CD14-positive monocyte (primary cell): ENCODE measurements around the gene WFDC6. TPM values are rescaled to one million over a fixed set of nuclear protein-coding genes. Genes with fewer than 3 reads are reported as not detected.
A peak's percentile ranks its signal among the peaks of the same experiment; 100 is the strongest.

Source experiments
- DNase-seq, 3 donors: peaks; one replicate each; pipeline ENCODE4 v3.0.0-alpha.2; 2011 to 2022
- H2AFZ ChIP-seq: 2 replicates; pipeline ENCODE4 v1.6.0; 2012; ENCODE audit warnings: mild to moderate bottlenecking, low read depth, low read length, inconsistent platforms; ENCODE audit not compliant: insufficient read depth, poor library complexity, severe bottlenecking
- H3K27ac ChIP-seq, 2 donors: 1 replicate in 1 of 2; 2 replicates in 1 of 2; pipeline ENCODE4 v1.5.1; 2012 to 2013; ENCODE audit warnings: low read length in 2 of 2, control low read depth in 1 of 2, inconsistent platforms in 1 of 2, low read depth in 1 of 2, mild to moderate bottlenecking in 1 of 2
- H3K27me3 ChIP-seq, 2 donors: one replicate each; pipeline versions ENCODE4 v1.6.0 to v1.6.1; 2011 to 2013; ENCODE audit warnings: low read length in 2 of 2; ENCODE audit not compliant: control insufficient read depth in 2 of 2, insufficient read depth in 2 of 2
- H3K36me3 ChIP-seq, 2 donors: replicated peaks in 1 of 2; 1 replicate in 1 of 2; 2 replicates in 1 of 2; pipeline versions ENCODE4 v1.5.1 to v1.6.1; 2012 to 2013; ENCODE audit warnings: low read length in 2 of 2, control low read depth in 1 of 2, inconsistent platforms in 1 of 2, mild to moderate bottlenecking in 1 of 2; ENCODE audit not compliant: insufficient read depth in 2 of 2, control insufficient read depth in 1 of 2
- H3K4me1 ChIP-seq, 2 donors: 1 replicate in 1 of 2; 2 replicates in 1 of 2; pipeline versions ENCODE4 v1.5.1 to v1.6.1; 2012 to 2013; ENCODE audit warnings: low read length in 2 of 2, control low read depth in 1 of 2, inconsistent platforms in 1 of 2, mild to moderate bottlenecking in 1 of 2, moderate library complexity in 1 of 2; ENCODE audit not compliant: insufficient read depth in 2 of 2, control insufficient read depth in 1 of 2
- H3K4me2 ChIP-seq: replicated peaks from 2 replicates; pipeline ENCODE3; 2012; ENCODE audit warnings: low read length, moderate library complexity, mild to moderate bottlenecking; ENCODE audit not compliant: poor library complexity, severe bottlenecking; ENCODE audit errors: extremely low read depth
- H3K4me3 ChIP-seq, 3 experiments: fragments of 200-600 bp in 1 of 3; sonication (generic) in 1 of 3; replicated peaks in 1 of 3; 1 replicate in 2 of 3; 2 replicates in 1 of 3; pipeline ENCODE4 v1.5.1; 2011 to 2013; ENCODE audit warnings: low read length in 3 of 3, mild to moderate bottlenecking in 3 of 3, control low read depth in 2 of 3, low read depth in 2 of 3, inconsistent platforms in 1 of 3, moderate library complexity in 1 of 3
- H3K79me2 ChIP-seq: 2 replicates; pipeline ENCODE4 v1.6.0; 2012; ENCODE audit warnings: mild to moderate bottlenecking, control low read depth, inconsistent platforms, low read length, moderate library complexity; ENCODE audit not compliant: insufficient read depth
- H3K9ac ChIP-seq: 2 replicates; pipeline ENCODE4 v1.6.0; 2017; ENCODE audit warnings: low read length, mild to moderate bottlenecking; ENCODE audit not compliant: insufficient read depth, poor library complexity, severe bottlenecking
- H3K9me3 ChIP-seq, 2 donors: replicated peaks in 1 of 2; 1 replicate in 1 of 2; 2 replicates in 1 of 2; pipeline versions ENCODE4 v1.5.1 to v1.6.1; 2012 to 2013; ENCODE audit warnings: low read length in 2 of 2, control low read depth in 1 of 2; ENCODE audit not compliant: control insufficient read depth in 1 of 2, insufficient read depth in 1 of 2
- H4K20me1 ChIP-seq: 2 replicates; pipeline ENCODE4 v1.6.0; 2012; ENCODE audit warnings: mild to moderate bottlenecking, low read length, control low read depth, moderate library complexity; ENCODE audit not compliant: insufficient read depth
- H3K27ac Mint-ChIP-seq, 7 donors: one replicate each; pipeline ENCODE4 v1.8.0; 2020; ENCODE audit warnings: mild to moderate bottlenecking in 7 of 7, mixed read lengths in 7 of 7, moderate library complexity in 6 of 7, inconsistent platforms in 2 of 7
- H3K27me3 Mint-ChIP-seq, 3 donors: one replicate each; pipeline ENCODE4 v1.8.0; 2021 to 2022; ENCODE audit warnings: low read depth in 3 of 3, mild to moderate bottlenecking in 3 of 3, mixed read lengths in 3 of 3, moderate library complexity in 3 of 3, inconsistent platforms in 1 of 3
- H3K36me3 Mint-ChIP-seq, 2 donors: one replicate each; pipeline ENCODE4 v1.8.0; 2020; ENCODE audit warnings: mixed read lengths in 2 of 2, inconsistent platforms in 1 of 2, mild to moderate bottlenecking in 1 of 2
- H3K4me1 Mint-ChIP-seq: one replicate; pipeline ENCODE4 v1.8.0; 2020; ENCODE audit warnings: mild to moderate bottlenecking, mixed read lengths
- H3K4me3 Mint-ChIP-seq, 2 donors: one replicate each; pipeline ENCODE4 v1.8.0; 2020; ENCODE audit warnings: mild to moderate bottlenecking in 2 of 2, mixed read lengths in 2 of 2, moderate library complexity in 1 of 2
- H3K9me3 Mint-ChIP-seq, 7 donors: one replicate each; pipeline ENCODE4 v1.8.0; 2020 to 2022; ENCODE audit warnings: mixed read lengths in 7 of 7, mild to moderate bottlenecking in 6 of 7, moderate library complexity in 6 of 7, inconsistent platforms in 2 of 7
- CTCF ChIP-seq: fragments of 200-600 bp; IDR thresholded peaks from one replicate; pipeline ENCODE4 v1.8.0; 2022; ENCODE audit warnings: antibody characterized with exemption, mild to moderate bottlenecking
- WGBS: methylation state at CpG from one replicate; pipeline ENCODE4 v1.1.5; 2013; ENCODE audit warnings: missing lambda C conversion rate; ENCODE audit not compliant: insufficient coverage; 5-methylcytosine and 5-hydroxymethylcytosine counted together
- intact Hi-C, 2 donors: fragments of 100-400 bp; cut with micrococcal nuclease; formaldehyde crosslinking; loops; one replicate each; pipeline versions ENCODE4 v1.15.0 to v1.15.1; 2023
- polyA plus RNA-seq, 3 donors: library from polyadenylated mRNA; depleted of rRNA in 1 of 3; unstranded in 2 of 3; stranded (reverse) in 1 of 3; fragments of 300-500 nt in 2 of 3; fragments of >200 nt in 1 of 3; fragmentation: Illumina TruSeq in 2 of 3; gene quantifications; 1 replicate in 2 of 3; 2 replicates in 1 of 3; pipeline ENCODE4 v1.2.3, GENCODE V29; 2012 to 2021

The WFDC6 gene
- polyA plus RNA-seq, 3 donors: not detected

GRCh38 chr20:45523821-45524220 lies 15.5 kb downstream of the WFDC6 start:
- Histone ChIP-seq H3K36me3 (no peaks in the 10 kb centered on the region), H3K27ac (no peak overlapping the region), H3K4me1 (no peaks in the 10 kb centered on the region), H4K20me1 (no peaks in the 10 kb centered on the region), H3K4me3 (no peak overlapping the region), H3K27me3 (peaks cover 8 to 15% of the 10 kb centered on the region in 2 donors), H3K4me2 (no peak overlapping the region), H3K9me3 (no peaks in the 10 kb centered on the region), H2AFZ (no peak overlapping the region), H3K9ac (no peak overlapping the region), H3K79me2 (no peaks in the 10 kb centered on the region)
- peak in 1 of 3 donors; percentile 14 for DNase-seq
- intact Hi-C loops: no loop called here
- H3K27ac Mint-ChIP-seq: no peak overlapping the region
- H3K27me3 Mint-ChIP-seq: peaks cover 7 to 29% (median 13%) of the 10 kb centered on the region in 3 donors
- H3K4me1 Mint-ChIP-seq: peaks cover 1% of the 10 kb centered on the region
- WGBS: no CpG with 5 or more reads among the region's 1 CpG
- no peaks in the 10 kb centered on the region for H3K36me3 Mint-ChIP-seq
- H3K9me3 Mint-ChIP-seq: peaks cover 0 to 3% (median 0%) of the 10 kb centered on the region in 7 donors
- no peak for TF ChIP-seq CTCF
- H3K4me3 Mint-ChIP-seq: no peak overlapping the region

GRCh38 chr20:45518282-45518681 lies 21.0 kb downstream of the WFDC6 start:
- Mint-ChIP-seq H3K27me3 (peaks cover 3 to 19% (median 10%) of the 10 kb centered on the region in 3 donors), H3K27ac (no peak overlapping the region)
- H3K4me2 ChIP-seq: no peak overlapping the region

More at GRCh38 chr20:45518282-45518681, 21.0 kb downstream of the WFDC6 start:
- 38% methylated on average over 1 of the region's 2 CpGs for WGBS
- H4K20me1 ChIP-seq: no peaks in the 10 kb centered on the region
- no peak overlapping the region for H3K9ac ChIP-seq
- no peaks in the 10 kb centered on the region for H3K4me1 ChIP-seq
- no peaks in the 10 kb centered on the region for H3K36me3 Mint-ChIP-seq
- no peaks in the 10 kb centered on the region for H3K9me3 ChIP-seq
- no peak overlapping the region for H3K27ac ChIP-seq
- intact Hi-C loops: no loop called here
- no peak overlapping the region for H2AFZ ChIP-seq
- no peaks in the 10 kb centered on the region for H3K36me3 ChIP-seq
- no peaks in the 10 kb centered on the region for H3K79me2 ChIP-seq
- no peak for DNase-seq
- H3K27me3 ChIP-seq: peaks cover 7 to 15% of the 10 kb centered on the region in 2 donors
- TF ChIP-seq CTCF: no peak
- no peak overlapping the region for H3K4me3 Mint-ChIP-seq
- peaks cover 0 to 3% (median 0%) of the 10 kb centered on the region in 7 donors for H3K9me3 Mint-ChIP-seq
- no peaks in the 10 kb centered on the region for H3K4me1 Mint-ChIP-seq
- no peak overlapping the region for H3K4me3 ChIP-seq
